ENCODE data around the gene SNX18. TPM values are rescaled to one million over a fixed set of nuclear protein-coding genes. Genes with fewer than 3 reads are reported as not detected.

SNX18 gene
- total RNA-seq, 1 experiment from 2014 or later = 16.0 TPM

DNA sequence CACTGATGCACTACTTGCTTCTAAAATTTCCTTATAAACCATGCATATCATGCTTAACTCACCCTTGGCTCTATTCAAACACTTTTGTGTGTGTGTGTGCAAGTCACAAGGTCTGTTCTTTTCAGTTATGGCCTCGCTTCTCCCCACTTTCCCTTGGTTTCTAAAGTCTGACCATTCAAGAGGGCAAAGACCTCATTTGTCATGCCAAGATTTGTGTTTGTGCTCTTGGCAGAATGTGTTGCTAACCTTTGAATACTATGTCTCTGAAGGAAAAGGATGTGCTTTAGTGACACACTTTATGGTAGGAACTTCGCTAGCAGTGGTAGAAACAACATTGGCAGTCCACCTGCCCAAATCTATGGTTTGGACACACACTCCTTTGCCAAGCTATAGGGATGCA, 50.4 kb downstream of the SNX18 start:
- Histone ChIP-seq H3K79me2 (ENCODE audit: insufficient read depth, low read length) (no peaks in the 10 kb centered on the region), H3K4me2 (ENCODE audit: low read length) (no peak overlapping the region), H3K4me1 (ENCODE audit: control insufficient read depth in 1 of 2, insufficient read depth in 2 of 2, low read length in 2 of 2) (no peaks in the 10 kb centered on the region), H3K4me3 (replicated peaks in 1 of 2; ENCODE audit: low read depth in 1 of 2, low read length in 2 of 2) (no peak overlapping the region), H3K9me2 (ENCODE audit: insufficient read depth) (no peaks in the 10 kb centered on the region), H4K20me1 (ENCODE audit: insufficient read depth) (no peaks in the 10 kb centered on the region), H3K27ac (ENCODE audit: low read depth, low read length) (no peak overlapping the region), H3K9me3 (ENCODE audit: control insufficient read depth in 1 of 2, insufficient read depth in 1 of 2, low read depth in 1 of 2, low read length in 2 of 2) (no peaks in the 10 kb centered on the region), H2AFZ (ENCODE audit: low read depth, low read length, poor library complexity, severe bottlenecking) (no peak overlapping the region), H3K27me3 (ENCODE audit: insufficient read depth, low read length) (no peaks in the 10 kb centered on the region), H3K9ac (ENCODE audit: low read length) (no peak overlapping the region), H3K36me3 (ENCODE audit: control insufficient read depth in 1 of 2, insufficient read depth in 2 of 2, low read length in 2 of 2) (no peaks in the 10 kb centered on the region)
- intact Hi-C loops (cut with micrococcal nuclease) = no loop called here
- no TSS peak for BruUV-seq (replicated peaks)
- ChIA-PET CTCF (no interaction called here), POLR2A (no interaction called here), RAD21 (ENCODE audit: low non-redundant PET in 1 of 2, low total read pairs in 2 of 2, uncharacterized antibody in 2 of 2, unreplicated experiment in 2 of 2) (no interaction called here)
- TF ChIP-seq, protein P1, sequence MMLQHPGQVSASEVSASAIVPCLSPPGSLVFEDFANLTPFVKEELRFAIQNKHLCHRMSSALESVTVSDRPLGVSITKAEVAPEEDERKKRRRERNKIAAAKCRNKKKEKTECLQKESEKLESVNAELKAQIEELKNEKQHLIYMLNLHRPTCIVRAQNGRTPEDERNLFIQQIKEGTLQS (IDR thresholded peaks at IDR 0.05) = no peak
- TF ChIP-seq CBX3 (IDR thresholded peaks at IDR 0.05; ENCODE audit: low read depth) (no peak), CEBPB (IDR thresholded peaks at IDR 0.05; ENCODE audit: low read depth) (no peak), JUND (IDR thresholded peaks at IDR 0.05) (no peak), SP1 (IDR thresholded peaks at IDR 0.05; ENCODE audit: low read depth) (no peak), FOSL1 (IDR thresholded peaks at IDR 0.05; ENCODE audit: low read depth) (no peak), TCF7L2 (IDR thresholded peaks at IDR 0.05; ENCODE audit: borderline replicate concordance, extremely low read depth, insufficient read depth, insufficient read length) (no peak), ZBTB33 (IDR thresholded peaks at IDR 0.05; ENCODE audit: extremely low read depth, insufficient replicate concordance, low read length) (no peak), ELF1 (IDR thresholded peaks at IDR 0.05; ENCODE audit: borderline replicate concordance, low read depth) (no peak), YY1 (IDR thresholded peaks at IDR 0.05; ENCODE audit: extremely low read depth, insufficient replicate concordance, low read depth, low read length) (no peak), EGR1 (IDR thresholded peaks at IDR 0.05; ENCODE audit: low read depth) (no peak), POLR2AphosphoS5 (IDR thresholded peaks at IDR 0.05; ENCODE audit: low read depth, low read length) (no peak), RAD21 (IDR thresholded peaks at IDR 0.05; ENCODE audit: low read depth) (no peak), REST (IDR thresholded peaks at IDR 0.05; ENCODE audit: low read depth) (no peak), SIN3A (IDR thresholded peaks at IDR 0.05; ENCODE audit: low read depth) (no peak), EZH2 (IDR thresholded peaks at IDR 0.05) (no peak), ZFX (IDR thresholded peaks at IDR 0.05) (no peak), ZNF274 (IDR thresholded peaks at IDR 0.05; ENCODE audit: low read depth, low read length) (no peak), EZH2phosphoT487 (IDR thresholded peaks at IDR 0.05; ENCODE audit: borderline replicate concordance) (no peak)
- TF ChIP-seq, protein P2, sequence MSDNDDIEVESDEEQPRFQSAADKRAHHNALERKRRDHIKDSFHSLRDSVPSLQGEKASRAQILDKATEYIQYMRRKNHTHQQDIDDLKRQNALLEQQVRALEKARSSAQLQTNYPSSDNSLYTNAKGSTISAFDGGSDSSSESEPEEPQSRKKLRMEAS (IDR thresholded peaks at IDR 0.05) = no peak
- no peak for DNase-seq (ENCODE audit: low read depth, low spot score)
- ATAC-seq = no peak
